ENCODE measurements around the gene CTNS. TPM values are rescaled to one million over a fixed set of nuclear protein-coding genes. Genes with fewer than 3 reads are reported as not detected.

CTNS gene
- total and polyA plus RNA-seq, 2 of the 13 experiments (the other 11 are each of a cell fraction or from before 2014, with no cell fraction given) = 9.5 to 13.7 TPM

DNA sequence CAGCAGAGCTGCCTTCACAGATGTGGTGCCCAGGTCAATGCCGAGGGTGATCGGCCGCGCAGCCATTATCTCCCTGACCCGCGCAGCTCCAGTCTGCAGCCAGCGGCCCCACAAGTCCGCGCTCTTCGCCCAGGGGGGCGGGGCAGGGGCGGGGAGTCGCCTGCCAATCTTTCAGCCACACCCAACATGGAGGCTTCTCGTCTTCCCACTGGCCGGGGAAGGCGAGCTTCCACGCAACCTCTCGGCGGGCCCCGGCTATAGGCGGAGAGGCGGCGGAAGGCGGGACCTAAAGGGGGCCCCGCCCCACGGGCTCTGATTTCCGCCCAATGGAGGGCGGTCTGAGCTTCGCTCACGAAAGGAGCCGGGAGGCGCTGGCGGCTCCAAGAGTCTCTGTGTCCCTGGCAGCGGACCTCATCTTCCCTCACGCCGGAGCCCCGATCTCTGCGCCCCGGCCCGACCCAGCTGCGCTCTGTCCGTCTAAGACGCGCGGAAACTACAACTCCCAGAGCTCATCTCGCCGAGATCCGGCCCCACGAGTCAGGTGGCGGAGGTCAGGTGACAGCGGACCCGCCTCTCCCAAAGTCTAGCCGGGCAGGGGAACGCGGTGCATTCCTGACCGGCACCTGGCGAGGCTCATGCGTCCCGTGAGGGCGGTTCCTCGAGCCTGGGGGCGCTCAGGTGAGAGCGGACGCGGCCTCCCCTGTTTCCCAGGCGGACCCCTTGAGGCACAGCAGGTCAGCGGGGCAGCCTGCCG lies at the start of gene CTNS, which contains the start of gene SHPK (continued):
- TF ChIP-seq, protein P1, sequence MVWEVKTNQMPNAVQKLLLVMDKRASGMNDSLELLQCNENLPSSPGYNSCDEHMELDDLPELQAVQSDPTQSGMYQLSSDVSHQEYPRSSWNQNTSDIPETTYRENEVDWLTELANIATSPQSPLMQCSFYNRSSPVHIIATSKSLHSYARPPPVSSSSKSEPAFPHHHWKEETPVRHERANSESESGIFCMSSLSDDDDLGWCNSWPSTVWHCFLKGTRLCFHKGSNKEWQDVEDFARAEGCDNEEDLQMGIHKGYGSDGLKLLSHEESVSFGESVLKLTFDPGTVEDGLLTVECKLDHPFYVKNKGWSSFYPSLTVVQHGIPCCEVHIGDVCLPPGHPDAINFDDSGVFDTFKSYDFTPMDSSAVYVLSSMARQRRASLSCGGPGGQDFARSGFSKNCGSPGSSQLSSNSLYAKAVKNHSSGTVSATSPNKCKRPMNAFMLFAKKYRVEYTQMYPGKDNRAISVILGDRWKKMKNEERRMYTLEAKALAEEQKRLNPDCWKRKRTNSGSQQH (CRISPR knock-in tag; IDR thresholded peaks at IDR 0.05; ENCODE audit: low read depth) = peak; percentile 61
- TF ChIP-seq HNRNPLL (IDR thresholded peaks at IDR 0.05; ENCODE audit: low read depth, low read length, poor library complexity, severe bottlenecking) = peak; percentile 72
- no peak for TF ChIP-seq ZFP62 (CRISPR knock-in tag; IDR thresholded peaks at IDR 0.05)
- no peak for TF ChIP-seq ZNF549 (CRISPR knock-in tag; IDR thresholded peaks at IDR 0.05)
- TF ChIP-seq CBFB (CRISPR knock-in tag; IDR thresholded peaks at IDR 0.05) = peak; percentile 48; the same call in 1 of the 2 replicates
- TF ChIP-seq TARDBP (CRISPR knock-in tag; IDR thresholded peaks at IDR 0.05) = 0 out of 2 replicates have a peak, but pooled peaks have one; percentile 32
- TF ChIP-seq, protein P2, sequence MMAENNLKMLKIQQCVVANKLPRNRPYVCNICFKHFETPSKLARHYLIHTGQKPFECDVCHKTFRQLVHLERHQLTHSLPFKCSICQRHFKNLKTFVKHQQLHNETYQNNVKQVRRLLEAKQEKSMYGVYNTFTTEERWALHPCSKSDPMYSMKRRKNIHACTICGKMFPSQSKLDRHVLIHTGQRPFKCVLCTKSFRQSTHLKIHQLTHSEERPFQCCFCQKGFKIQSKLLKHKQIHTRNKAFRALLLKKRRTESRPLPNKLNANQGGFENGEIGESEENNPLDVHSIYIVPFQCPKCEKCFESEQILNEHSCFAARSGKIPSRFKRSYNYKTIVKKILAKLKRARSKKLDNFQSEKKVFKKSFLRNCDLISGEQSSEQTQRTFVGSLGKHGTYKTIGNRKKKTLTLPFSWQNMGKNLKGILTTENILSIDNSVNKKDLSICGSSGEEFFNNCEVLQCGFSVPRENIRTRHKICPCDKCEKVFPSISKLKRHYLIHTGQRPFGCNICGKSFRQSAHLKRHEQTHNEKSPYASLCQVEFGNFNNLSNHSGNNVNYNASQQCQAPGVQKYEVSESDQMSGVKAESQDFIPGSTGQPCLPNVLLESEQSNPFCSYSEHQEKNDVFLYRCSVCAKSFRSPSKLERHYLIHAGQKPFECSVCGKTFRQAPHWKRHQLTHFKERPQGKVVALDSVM (CRISPR knock-in tag; IDR thresholded peaks at IDR 0.05) = no peak
- peak; percentile 80 for TF ChIP-seq ZSCAN21 (CRISPR knock-in tag; IDR thresholded peaks at IDR 0.05; ENCODE audit: borderline replicate concordance)
- no peak for TF ChIP-seq ZKSCAN8 (CRISPR knock-in tag; IDR thresholded peaks at IDR 0.05; ENCODE audit: borderline replicate concordance)
- 0 out of 2 replicates have a peak, but pooled peaks have one; percentile 42 for TF ChIP-seq TOE1 (CRISPR knock-in tag; IDR thresholded peaks at IDR 0.05)
- TF ChIP-seq KLF13 (CRISPR knock-in tag; IDR thresholded peaks at IDR 0.05) = peak; percentile 89
- TF ChIP-seq SAFB2 (CRISPR knock-in tag; IDR thresholded peaks at IDR 0.05; ENCODE audit: borderline replicate concordance, low read depth) = no peak
- TF ChIP-seq ZNF616 (CRISPR knock-in tag; IDR thresholded peaks at IDR 0.05; ENCODE audit: low read depth) = peak; percentile 41; the same call in 1 of the 2 replicates
- TF ChIP-seq, protein P3, sequence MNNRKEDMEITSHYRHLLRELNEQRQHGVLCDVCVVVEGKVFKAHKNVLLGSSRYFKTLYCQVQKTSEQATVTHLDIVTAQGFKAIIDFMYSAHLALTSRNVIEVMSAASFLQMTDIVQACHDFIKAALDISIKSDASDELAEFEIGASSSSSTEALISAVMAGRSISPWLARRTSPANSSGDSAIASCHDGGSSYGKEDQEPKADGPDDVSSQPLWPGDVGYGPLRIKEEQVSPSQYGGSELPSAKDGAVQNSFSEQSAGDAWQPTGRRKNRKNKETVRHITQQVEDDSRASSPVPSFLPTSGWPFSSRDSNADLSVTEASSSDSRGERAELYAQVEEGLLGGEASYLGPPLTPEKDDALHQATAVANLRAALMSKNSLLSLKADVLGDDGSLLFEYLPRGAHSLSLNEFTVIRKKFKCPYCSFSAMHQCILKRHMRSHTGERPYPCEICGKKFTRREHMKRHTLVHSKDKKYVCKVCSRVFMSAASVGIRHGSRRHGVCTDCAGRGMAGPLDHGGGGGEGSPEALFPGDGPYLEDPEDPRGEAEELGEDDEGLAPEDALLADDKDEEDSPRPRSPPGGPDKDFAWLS (CRISPR knock-in tag; IDR thresholded peaks at IDR 0.05; ENCODE audit: borderline replicate concordance) = no peak
- peak; percentile 17; the same call in 1 of the 2 replicates for TF ChIP-seq HOXA3 (CRISPR knock-in tag; IDR thresholded peaks at IDR 0.05)
- TF ChIP-seq ZFP90 (CRISPR knock-in tag; IDR thresholded peaks at IDR 0.05; ENCODE audit: borderline replicate concordance) = 0 out of 2 replicates have a peak, but pooled peaks have one; percentile 54
- TF ChIP-seq, protein P4, sequence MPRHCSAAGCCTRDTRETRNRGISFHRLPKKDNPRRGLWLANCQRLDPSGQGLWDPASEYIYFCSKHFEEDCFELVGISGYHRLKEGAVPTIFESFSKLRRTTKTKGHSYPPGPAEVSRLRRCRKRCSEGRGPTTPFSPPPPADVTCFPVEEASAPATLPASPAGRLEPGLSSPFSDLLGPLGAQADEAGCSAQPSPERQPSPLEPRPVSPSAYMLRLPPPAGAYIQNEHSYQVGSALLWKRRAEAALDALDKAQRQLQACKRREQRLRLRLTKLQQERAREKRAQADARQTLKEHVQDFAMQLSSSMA (CRISPR knock-in tag; IDR thresholded peaks at IDR 0.05) = peak; percentile 92; the same call in 1 of the 2 replicates
- TF ChIP-seq KLF12 (CRISPR knock-in tag; IDR thresholded peaks at IDR 0.05; ENCODE audit: borderline replicate concordance) = peak; percentile 51; the same call in 1 of the 2 replicates
- 0 out of 2 replicates have a peak, but pooled peaks have one; percentile 13 for TF ChIP-seq ZNF792 (CRISPR knock-in tag; IDR thresholded peaks at IDR 0.05)
- 0 out of 2 replicates have a peak, but pooled peaks have one; percentile 48 for TF ChIP-seq XBP1 (CRISPR knock-in tag; IDR thresholded peaks at IDR 0.05)
- no peak for TF ChIP-seq HOXA7 (CRISPR knock-in tag; IDR thresholded peaks at IDR 0.05)
- 0 out of 2 replicates have a peak, but pooled peaks have one; percentile 13 for TF ChIP-seq ZFP82 (CRISPR knock-in tag; IDR thresholded peaks at IDR 0.05; ENCODE audit: borderline replicate concordance)
- no peak for TF ChIP-seq ZNF10 (CRISPR knock-in tag; IDR thresholded peaks at IDR 0.05; ENCODE audit: borderline replicate concordance, low read depth)
- TF ChIP-seq KMT2B (CRISPR knock-in tag; IDR thresholded peaks at IDR 0.05) = peak; percentile 81

All from HepG2 (cell line).